Stimulated activated naive CD4-positive, alpha-beta T cell (primary cell): Measurements from ENCODE around the gene NLN.
"Not testable (repeated sequence)": the region's sequence is repeated elsewhere in the genome, so short reads cannot be mapped to it uniquely, and the experiment has no call there.

ENCODE experiments used
- DNase-seq, 6 experiments: peaks; one replicate each; lab custom pipeline; 2025; lab: John Stamatoyannopoulos, UW

NLN gene

GRCh38 chr5:65721720-65722574 is at the start of gene NLN, which contains the start of gene SGTB:
NLN (plus strand) TSS chr5:65722205; CDS start chr5:65722374, 169 bp downstream.
SGTB (minus strand) TSS chr5:65722109; CDS start chr5:65720807, 1,302 bp downstream.
- DNase-seq = peak; percentile 72 to 86 (median 83)

DNA sequence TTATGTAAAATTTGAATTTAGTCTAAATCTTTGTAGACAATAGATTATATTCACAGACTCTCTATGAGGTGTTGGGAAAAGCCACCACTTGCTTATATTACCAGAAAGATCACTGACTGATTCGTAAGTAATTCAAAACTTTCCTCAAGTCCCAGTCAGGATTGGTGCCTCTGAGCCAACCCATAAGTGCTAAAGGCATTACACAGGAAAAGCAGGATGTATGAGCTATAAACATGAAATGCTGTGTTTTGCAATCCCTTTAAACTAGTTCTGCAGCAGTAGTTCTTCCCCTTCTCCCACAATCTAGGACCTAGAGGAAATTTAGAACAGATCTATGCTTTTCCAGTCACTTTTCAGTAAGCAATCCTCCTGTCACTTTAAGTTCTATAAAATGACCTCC is 49.2 kb upstream of the NLN start:
- DNase-seq = no peak

DNA sequence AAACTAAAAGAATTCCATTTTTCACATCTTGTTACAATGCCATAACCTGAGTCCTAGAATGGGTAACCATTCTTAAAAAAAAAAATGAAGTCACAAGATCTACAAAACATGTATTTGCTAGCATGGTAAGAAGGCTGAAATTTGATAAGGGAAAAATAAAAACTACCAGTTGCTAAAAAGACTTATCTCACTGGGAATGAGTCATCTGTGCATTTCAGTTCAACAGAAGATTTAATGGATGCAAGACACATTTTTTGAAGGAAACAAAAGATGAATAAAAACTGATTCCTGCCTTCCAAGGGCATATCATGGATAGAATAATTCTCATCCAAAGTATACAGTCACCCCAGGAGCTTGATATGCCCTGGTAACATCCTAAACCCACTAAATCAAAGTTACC is 47.3 kb upstream of the NLN start:
- no peak for DNase-seq

GRCh38 chr5:65676056-65676455 is 45.9 kb upstream of the NLN start:
- not testable (repeated sequence) for DNase-seq

DNA sequence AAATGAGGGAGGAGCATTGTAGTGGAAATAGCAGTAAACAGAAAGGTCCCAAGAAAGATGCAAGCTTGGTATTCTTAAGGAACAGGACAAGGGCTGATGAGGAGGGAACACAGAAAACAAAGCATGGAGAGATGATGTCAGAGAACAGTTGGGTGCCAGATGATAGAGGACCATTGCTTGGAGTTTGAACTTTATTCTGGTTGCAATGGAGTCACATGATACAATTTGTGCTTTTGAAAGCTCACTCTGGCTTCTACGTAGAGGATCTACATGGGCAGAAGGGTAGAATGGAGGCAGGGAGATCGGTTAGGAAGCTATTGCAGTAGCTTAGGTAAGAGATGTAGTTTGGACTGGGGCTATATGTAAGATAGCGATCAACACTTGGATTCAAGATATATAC is 39.9 kb upstream of the NLN start:
- no peak for DNase-seq

GRCh38 chr5:65693121-65693520 is 28.9 kb upstream of the NLN start:
- no peak for DNase-seq

DNA sequence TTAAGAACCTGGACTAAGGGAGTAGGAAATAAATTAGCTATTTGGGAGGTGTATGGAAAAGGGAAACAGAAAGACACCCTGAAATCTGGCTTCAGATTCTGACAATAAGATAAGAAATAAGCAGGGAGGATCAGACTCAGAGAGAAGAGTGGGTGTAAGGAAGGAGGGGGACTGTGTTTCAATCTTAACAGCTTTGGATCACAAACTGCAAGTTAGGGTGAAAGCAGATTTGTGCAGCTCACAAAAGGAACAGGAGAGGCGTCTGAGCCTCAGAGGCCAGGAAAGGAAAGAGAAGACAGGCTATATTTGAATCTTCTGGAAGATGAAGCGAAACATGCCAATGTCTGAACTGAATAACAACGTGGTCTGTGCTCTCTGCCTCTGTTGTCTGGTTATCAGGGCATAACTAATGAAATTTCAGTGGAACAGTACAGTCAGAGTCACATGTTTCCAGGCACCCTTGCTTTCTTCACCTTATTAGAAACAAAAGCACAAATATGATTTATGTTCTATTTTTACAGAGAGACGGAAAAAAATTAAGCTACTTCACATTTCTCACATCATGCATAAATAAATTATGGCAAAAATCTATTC is 26.7 kb upstream of the NLN start:
- no peak for DNase-seq

- no peak for DNase-seq
These were observed 26.1 kb upstream of the NLN start for GRCh38 chr5:65695896-65696295.

- no peak for DNase-seq
These were observed 25.1 kb upstream of the NLN start for GRCh38 chr5:65696892-65697291.

GRCh38 chr5:65699338-65699737 is 22.7 kb upstream of the NLN start:
- DNase-seq = no peak

DNA sequence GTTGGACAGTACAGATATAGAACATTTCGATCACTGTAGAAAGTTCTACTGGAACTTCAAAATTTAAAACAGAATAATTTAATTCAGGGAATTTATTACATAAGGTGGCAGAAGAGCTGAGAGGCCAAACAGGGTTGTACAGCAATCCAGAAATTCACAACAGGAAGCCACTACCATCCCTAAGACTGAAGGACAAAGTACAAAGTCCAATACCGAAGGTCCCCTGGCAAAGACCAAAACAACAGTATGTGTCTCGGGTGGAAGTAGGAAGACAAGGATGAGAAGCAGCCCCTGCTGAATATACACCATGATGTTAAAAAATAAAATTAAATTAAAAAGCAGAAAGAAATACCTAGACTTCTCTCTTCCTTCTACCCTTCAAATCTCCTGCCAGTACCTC is 20.0 kb upstream of the NLN start:
- no peak for DNase-seq

DNA sequence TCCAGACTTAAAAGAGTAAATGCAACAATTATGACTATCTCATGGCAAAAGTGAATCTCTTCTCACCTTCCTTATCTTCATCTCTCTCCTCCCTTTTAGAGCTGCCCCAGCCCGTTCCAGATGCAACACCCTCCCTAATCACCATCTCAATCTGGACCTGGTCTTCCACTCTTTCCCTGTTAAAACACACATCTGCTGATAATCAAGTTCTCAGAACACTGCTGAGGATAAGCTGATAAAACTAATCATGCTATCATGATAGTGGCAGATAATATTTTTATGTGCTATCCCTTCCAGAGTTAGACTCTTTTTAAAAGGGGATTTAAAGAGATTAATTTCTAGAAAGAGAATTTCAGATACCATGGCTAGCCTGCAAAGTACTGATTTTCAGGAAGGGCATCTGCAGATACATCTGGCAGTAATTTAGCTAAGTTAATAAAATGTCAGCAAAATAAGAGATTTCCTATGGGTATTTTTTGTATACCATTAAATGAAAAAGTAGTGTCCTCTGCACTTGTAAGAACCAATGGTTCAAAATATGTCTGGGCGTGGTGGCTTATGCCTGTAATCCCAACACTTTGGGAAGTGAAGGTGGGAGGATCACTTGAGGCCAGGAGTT is 17.3 kb upstream of the NLN start:
- DNase-seq = no peak

DNA sequence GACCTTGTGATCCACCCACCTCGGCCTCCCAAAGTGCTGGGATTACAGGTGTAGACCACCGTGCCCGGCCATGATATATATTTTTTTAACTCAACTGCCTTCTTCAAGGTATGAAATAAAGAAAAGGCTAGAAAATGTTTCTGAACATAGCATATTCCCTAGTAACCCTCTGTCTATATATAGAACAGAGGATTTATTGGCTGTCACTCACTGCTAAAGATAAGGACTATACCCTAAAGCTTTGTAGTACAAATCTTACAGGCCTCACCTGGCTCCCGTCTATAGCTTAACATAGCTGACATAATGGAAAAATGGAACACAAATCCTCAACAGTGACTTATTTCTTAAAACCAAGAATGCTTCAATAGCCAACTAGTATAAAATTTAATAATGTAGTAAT is 14.3 kb upstream of the NLN start:
- no peak for DNase-seq

DNA sequence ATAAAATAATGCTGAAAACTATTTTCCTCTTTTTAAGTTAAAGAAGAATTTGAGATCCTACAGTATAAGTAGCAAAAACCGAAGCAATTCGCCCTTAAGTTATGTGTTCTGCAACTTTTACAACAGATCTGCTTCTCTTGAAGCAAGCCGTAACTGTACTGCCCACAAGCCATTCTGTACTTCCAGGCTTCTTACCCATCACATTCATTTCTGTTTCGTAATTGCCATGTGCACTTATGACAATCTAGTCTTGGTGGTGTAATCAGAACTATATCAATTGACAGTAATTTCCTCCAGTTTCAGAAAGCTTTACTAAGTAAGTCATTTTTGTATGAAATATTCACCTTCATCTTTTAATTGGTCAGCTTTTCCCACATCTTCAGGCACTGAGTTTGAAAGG is 13.9 kb upstream of the NLN start:
- no peak for DNase-seq

GRCh38 chr5:65718576-65719310 is 3.3 kb upstream of the NLN start:
- no peak for DNase-seq

DNA sequence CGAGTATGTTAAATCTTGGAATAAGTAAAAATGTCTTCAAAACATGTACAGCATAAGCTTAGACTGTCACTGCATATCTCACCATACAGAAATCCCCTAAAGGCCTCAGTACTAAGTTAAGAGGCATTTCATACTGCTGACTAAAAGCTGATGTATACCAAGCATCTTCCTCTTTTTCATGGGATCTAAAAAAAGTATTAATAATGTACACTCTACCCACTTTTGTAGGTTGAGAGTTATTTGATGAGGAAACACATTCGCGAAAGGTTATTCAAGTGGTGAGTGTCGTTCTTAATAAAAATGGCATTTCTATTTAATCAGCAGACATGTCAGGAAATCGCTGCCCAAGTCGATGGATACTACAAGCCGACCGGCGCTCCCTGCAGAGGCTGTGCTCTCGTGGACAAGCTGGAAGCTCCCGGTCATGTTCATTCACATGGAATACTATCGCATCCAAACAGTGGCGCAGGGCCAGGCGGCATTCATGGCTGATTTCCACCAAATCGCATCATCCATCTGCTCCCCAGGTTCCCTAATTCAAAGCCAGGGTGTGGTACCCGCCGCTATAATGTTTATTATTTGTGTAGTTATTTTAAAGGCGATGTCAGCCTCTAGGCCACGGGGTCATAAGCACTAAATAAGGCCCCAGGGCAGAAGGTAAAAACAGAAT is 820 bp upstream of the NLN start:
- peak in 3 of 6 experiments; percentile 8 to 49 (median 25) for DNase-seq

GRCh38 chr5:65722575-65723403 is 784 bp downstream of the NLN start:
- DNase-seq = peak in 1 of 6 experiments; percentile 3

- DNase-seq = no peak
These were observed 5.6 kb downstream of the NLN start for GRCh38 chr5:65727491-65728156.

DNA sequence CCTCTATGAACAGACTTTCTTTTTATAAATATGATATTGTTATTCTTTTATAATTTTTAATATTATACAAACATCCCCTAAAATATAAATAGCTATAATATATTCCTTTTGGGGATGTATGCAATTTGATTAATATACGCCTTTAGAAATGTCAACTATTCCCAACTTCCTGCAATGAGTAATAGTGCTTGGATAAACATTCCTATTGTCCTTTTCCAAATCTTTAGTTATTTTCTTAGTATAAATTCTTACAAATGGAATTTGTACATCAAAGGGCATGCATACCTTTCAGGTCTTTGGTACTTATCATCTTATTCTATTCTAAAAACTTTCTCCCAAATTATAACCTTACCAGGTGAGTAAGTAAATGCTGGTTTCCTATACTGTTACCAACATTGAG is 6.2 kb downstream of the NLN start:
- DNase-seq = no peak

GRCh38 chr5:65730910-65731309 is 8.9 kb downstream of the NLN start:
- no peak for DNase-seq
